GM12875 (cell line): ENCODE results near the gene ERCC6L.

ENCODE experiments used
- H3K4me3 ChIP-seq: one replicate; pipeline ENCODE4 v1.5.1; 2011; ENCODE audit warnings: low read depth, low read length, control low read depth
- CTCF ChIP-seq: IDR thresholded peaks from 2 replicates; pipeline ENCODE4 v1.5.1; 2011; ENCODE audit warnings: low read depth, mild to moderate bottlenecking, control low read depth, inconsistent platforms, low read length, moderate library complexity, borderline replicate concordance; ENCODE audit not compliant: insufficient read depth

Gene ERCC6L

GRCh38 chrX:72238721-72239475 is at the start of gene ERCC6L:
Gene ERCC6L (minus strand): TSS chrX:72239027. CDS start chrX:72238911, 116 bp downstream.
- no peak for TF ChIP-seq CTCF

GRCh38 chrX:72282302-72282701 is 43.5 kb upstream of the ERCC6L start:
- no peak overlapping the region for H3K4me3 ChIP-seq
- TF ChIP-seq CTCF, result no peak

More at GRCh38 chrX:72238721-72239475, at the start of gene ERCC6L:
- H3K4me3 ChIP-seq, result peak within 1 kb of the TSS; percentile 65

- no peak overlapping the region for H3K4me3 ChIP-seq
- no peak for TF ChIP-seq CTCF
Measured at GRCh38 chrX:72280321-72280845, 41.6 kb upstream of the ERCC6L start.

- no peak for TF ChIP-seq CTCF
- peak overlapping the region; percentile 82 for H3K4me3 ChIP-seq
Measured at GRCh38 chrX:72276478-72276953, 37.7 kb upstream of the ERCC6L start.

GRCh38 chrX:72274526-72274925 is 35.7 kb upstream of the ERCC6L start:
- no peak for TF ChIP-seq CTCF
- peak overlapping the region; percentile 82 for H3K4me3 ChIP-seq

- H3K4me3 ChIP-seq, result no peak overlapping the region
- no peak for TF ChIP-seq CTCF
Measured at GRCh38 chrX:72273718-72274117, 34.9 kb upstream of the ERCC6L start.

- no peak overlapping the region for H3K4me3 ChIP-seq
- TF ChIP-seq CTCF, result no peak
Measured at GRCh38 chrX:72272868-72273267, 34.0 kb upstream of the ERCC6L start.
